ENCODE results near the gene MACROD2.
A peak's percentile ranks its signal among the peaks of the same experiment; 100 is the strongest.

The MACROD2 gene

GRCh38 chr20:15033891-15034290 lies 1038.6 kb downstream of the MACROD2 start:
- no peak for DNase-seq (ENCODE audit: low read depth, low spot score)

DNA sequence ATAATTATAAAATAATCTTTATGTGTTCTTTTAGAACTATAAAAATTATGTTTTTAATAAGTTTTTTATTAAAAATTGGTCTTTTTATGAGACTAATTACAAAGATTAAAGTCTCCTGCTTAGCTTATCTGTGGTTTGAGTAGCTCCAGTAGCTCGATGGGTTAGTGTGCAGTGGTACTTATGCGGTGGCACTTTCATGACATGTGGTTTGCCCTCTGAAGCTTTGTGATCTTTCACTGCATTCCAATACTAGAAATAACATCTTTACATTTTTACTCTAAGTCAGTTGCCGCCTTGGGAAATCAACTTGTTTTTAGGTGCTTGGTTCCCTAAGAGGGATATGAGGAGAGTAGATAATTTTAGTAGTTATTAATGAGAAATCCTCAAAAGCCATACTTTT lies 1041.6 kb downstream of the MACROD2 start:
- no peak for DNase-seq (ENCODE audit: low read depth, low spot score)

DNA sequence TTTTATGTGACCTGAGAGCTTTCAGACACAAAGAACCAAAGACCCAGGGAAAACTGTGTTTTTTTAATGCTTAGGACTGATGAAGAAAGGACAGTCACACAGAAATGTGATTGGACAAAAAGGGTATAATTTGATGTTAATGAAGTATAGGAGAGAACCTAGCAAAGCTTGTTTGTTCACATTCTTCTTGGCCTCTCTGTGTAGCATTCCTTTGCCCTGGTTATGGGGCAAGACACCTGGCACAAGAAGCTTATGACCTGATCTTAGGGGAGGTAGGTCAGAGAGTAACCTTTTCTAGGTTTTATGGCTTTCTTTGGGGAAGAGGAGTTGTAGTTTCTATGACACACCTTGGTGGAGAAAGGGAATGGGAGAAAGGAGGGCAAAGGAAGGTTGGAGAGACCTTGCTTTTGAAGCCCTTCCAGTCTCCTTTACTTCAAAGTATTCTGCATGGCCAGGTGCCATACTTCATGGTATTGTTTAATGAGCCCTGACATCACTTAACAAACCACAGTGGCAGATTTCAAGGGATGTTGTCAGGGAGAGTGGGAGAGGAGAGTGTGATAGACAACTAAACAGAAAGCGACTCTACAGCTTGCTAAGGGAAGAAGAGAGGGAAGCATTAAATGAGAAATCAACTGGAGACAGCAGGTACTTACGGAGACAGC lies 1043.9 kb downstream of the MACROD2 start:
- no peak for DNase-seq (ENCODE audit: low read depth, low spot score)

DNA sequence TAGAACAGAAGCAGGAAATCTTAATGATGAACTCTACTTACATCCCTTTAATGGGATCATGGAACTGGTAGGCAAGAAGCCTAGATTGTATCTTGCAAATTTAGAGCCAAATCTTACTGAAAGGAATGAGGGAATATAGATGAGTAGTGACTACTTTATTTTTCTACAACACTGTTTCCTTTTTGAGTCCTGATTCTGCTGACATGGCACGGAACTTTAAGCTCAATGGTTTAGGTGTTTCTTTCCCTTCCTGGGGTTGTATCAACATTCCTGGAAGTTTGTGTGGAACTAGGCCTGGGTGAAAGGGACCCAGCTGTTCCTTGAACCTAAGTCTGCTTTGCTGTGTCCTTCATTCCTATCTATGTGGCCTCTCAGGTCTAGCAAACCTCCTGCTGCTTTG lies 1047.4 kb downstream of the MACROD2 start:
- DNase-seq (ENCODE audit: low read depth, low spot score) = no peak

DNA sequence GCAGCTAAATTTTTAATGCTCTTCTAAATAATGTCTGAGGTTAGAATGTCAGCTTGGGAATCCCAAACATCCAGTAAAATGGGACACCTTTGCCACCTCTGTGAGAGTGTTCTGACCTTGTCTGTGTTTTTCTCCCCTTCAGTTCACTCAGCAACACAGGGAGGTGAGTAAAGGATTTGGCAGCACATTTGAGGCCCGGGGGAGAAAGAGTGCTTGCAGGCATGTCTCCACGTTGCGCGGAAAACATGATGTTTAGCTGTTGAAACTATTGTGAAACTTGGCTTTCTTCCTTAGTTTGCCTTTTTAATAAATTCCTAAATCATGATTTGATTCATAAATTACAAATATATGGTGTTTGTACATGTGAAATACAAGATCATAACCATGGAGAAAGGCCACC lies 1049.9 kb downstream of the MACROD2 start:
- DNase-seq (ENCODE audit: low read depth, low spot score) = no peak

DNA sequence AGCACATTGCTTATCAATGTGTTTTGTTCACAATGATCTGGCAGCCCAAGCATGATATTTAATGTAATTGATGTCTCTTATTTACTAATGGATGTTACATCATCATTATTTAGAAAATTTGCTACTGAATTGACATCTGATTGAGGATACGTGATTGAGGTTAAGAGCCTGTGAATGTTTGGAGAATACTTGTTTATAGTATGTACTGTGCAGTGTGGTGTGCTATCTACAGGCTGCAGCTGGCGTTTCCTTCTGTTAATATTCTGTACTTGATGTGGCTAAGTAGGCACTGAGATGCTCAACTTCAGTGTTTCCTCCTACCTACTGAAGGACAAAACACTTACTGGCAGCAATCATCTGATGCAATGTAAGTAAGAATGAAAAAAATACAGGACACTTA lies 1051.7 kb downstream of the MACROD2 start:
- no peak for DNase-seq (ENCODE audit: low read depth, low spot score)

- DNase-seq (ENCODE audit: low read depth, low spot score) = no peak
These were observed 1052.3 kb downstream of the MACROD2 start for GRCh38 chr20:15047601-15048000.

DNA sequence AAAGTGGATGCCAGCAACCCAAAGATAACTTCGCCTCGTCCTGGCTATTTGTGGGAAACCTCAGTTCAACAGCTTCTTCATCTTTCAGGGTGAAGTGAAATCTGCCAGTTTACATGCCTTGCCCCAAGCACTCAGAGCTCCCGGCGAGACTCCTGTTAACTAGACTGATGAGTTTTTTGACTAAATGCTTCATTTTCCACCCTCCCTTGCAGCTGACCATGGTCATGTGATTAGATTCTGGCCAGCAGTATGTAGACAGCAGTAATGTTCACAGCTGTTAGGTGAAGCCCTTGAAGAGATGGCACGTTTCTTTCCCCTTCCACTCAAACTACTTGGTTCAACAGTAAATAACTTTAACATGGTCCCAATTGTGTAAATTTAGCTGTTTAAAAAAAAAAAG lies 1060.9 kb downstream of the MACROD2 start:
- no peak for DNase-seq (ENCODE audit: low read depth, low spot score)

GRCh38 chr20:15058841-15059240 lies 1063.5 kb downstream of the MACROD2 start:
- no peak for DNase-seq (ENCODE audit: low read depth, low spot score)

GRCh38 chr20:15059438-15059837 lies 1064.1 kb downstream of the MACROD2 start:
- no peak for DNase-seq (ENCODE audit: low read depth, low spot score)

DNA sequence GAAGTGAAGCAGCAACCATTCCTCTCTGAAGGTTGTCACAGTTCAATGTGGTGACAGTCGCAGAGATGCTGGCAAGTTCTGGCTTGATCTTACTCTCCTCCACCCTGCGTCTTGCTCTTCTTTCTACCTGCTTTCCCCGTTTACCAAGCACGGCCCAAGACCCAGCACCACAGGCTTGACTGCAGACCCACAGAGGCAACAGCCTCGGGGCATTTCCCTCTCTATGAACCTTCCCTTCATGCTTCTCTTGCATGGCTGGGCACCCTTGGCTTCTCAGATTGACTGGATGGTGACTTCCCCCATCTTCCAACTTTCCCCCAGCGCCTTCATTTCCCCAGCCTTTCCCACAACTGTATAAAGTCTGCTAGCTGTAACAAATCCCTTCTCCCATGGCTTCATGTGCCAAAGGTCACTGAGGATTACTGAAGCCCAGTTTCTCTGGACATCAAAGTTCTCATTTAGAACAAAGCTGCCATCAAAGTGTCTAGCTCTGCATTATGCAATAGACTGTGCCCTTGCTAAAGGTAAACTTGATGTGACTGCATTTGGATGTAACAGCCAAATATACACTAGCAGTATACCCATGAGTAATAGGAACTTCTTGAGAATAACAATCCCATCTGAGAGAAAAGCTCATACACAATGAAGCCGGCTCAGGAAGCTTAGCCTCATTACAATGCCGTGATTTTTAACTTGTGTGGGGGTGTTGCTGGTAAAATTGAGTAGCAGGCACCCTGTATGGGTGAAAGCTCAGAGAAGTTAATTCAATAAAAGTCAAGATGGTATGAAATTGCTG lies 1065.1 kb downstream of the MACROD2 start:
- no peak for DNase-seq (ENCODE audit: low read depth, low spot score)

GRCh38 chr20:15061061-15061430 lies 1065.7 kb downstream of the MACROD2 start:
- no peak for DNase-seq (ENCODE audit: low read depth, low spot score)

- no peak for DNase-seq (ENCODE audit: low read depth, low spot score)
These were observed 1066.6 kb downstream of the MACROD2 start for GRCh38 chr20:15061955-15062354.

GRCh38 chr20:15063081-15063480 lies 1067.8 kb downstream of the MACROD2 start:
- DNase-seq (ENCODE audit: low read depth, low spot score) = no peak

DNA sequence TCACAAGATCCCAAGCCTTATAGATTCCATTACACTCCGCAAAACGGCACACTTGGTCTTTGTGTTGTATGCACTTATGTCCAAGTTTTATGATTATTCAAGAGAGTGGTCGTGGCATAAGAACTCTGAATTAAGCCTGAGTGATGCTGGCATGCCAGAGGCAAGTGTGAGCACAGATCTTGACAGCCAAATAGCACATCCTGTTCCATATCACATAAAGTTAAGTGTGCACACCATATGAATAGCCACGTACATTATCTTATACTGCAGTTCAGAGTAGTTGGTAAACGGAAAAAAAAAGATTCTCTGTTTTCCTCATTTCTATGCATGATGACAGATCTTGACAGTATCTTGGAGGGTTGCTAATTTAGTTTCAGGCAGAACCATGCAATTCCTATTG lies 1069.4 kb downstream of the MACROD2 start:
- no peak for DNase-seq (ENCODE audit: low read depth, low spot score)

DNA sequence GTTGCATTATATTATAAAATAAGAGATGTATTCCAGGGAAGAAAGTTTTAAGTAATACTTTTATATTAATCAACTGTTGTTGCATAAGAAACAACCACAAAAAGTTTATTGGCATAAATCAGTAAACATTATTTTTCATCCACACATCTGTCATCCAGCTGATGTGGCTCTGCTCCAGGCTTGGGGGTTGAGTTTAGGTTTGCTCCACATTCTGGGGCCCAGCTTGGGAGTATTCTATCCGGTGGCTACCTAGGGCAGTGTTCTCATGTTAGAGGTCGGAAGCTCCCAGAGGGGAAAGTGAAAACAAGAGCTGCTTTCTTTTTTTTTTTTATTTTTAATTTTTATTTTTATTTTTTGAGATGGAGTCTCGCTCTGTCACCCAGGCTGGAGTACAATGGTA lies 1070.5 kb downstream of the MACROD2 start:
- no peak for DNase-seq (ENCODE audit: low read depth, low spot score)

DNA sequence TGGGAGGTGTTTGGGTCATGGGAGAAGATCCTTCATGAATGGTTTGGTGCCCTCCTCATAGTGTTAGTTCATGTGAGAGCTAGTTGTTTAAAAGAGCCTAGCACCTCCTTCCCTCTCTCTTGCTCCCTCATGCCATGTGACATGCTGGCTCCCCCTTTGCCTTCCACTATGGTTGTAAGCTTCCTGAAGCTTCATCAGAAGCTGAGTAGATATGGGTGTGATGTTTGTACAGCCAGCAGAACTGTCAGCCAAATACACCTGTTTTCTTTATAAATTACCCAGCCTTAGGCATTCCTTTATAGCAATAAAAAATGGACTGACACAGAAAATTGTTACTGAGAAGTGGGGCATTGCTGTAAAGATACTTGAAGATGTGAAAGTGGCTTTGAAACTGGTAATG lies 1073.2 kb downstream of the MACROD2 start:
- DNase-seq (ENCODE audit: low read depth, low spot score) = no peak

DNA sequence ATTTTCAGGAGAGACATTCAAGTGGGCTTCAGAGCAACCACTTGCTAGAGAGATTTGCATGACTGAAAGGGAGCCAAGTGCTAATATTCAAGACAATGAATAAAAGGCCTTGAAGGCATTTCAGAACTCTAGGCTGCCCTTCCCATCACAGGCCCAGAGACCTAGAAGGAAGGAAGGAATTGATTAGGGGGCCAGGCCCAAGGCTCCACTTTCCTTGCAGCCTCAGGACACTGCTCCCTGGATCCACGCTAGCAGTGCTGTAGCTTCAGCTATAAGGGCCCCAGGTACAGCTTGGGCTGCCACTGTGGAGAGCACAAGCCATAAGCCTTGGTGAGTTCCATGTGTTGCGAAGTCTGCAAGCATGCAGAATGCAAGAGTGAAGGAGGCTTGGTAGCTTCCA lies 1074.0 kb downstream of the MACROD2 start:
- peak; percentile 5 for DNase-seq (ENCODE audit: low read depth, low spot score)

GRCh38 chr20:15071085-15071808 lies 1075.9 kb downstream of the MACROD2 start:
- no peak for DNase-seq (ENCODE audit: low read depth, low spot score)

DNA sequence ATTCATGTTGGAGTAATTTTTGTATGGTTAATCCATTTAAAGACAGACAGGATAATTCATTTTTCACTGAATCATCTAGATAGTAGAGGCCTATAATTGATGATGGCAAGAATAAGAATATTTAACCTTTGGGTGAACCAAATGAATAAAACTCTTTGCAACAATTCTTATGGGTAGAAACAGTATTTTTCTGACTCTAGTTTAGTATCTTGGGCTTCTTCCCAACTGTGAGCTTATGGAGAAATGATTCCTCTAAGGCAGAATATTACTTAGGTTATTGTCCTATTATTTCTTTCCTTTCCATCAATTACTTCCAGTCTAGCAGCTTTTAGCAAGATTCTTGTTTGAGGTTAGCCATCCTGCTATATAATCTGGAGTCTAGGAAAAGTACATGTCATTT lies 1077.0 kb downstream of the MACROD2 start:
- no peak for DNase-seq (ENCODE audit: low read depth, low spot score)

GRCh38 chr20:15075586-15075985 lies 1080.3 kb downstream of the MACROD2 start:
- no peak for DNase-seq (ENCODE audit: low read depth, low spot score)

GRCh38 chr20:15076785-15077184 lies 1081.5 kb downstream of the MACROD2 start:
- DNase-seq (ENCODE audit: low read depth, low spot score) = no peak
